Measurements from ENCODE around the gene TEKT1.

The TEKT1 gene

DNA sequence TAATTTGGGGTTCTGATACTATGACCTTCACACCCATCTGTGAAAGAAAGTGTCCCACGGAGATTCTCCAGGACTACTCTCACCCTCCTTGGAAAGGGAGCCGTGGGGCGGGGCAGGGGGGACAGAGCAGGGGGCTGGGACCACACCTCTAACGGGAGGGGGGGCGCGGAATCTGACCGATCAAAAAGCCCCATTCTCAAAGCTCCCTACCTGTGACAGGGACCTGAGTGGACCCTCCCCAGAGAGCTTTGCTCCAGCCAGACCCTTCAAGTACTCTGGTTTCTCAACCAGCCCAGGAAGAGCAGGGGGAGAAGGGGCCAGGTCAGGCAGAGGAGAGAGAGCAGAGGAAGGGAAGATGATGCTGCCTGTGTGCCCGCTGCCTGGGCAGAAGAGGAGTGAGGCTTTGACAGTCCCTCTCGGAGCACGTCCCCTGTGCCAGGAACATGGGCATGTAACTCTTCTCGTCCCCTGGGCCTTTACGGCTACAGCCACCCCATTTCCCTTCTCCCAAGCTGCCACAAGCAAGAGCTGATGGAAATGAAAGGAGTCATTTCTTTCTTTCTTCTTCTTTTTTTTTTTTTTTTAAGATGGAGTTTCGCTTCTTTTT is 75.0 kb downstream of the TEKT1 start:
- DNase-seq = no peak

DNA sequence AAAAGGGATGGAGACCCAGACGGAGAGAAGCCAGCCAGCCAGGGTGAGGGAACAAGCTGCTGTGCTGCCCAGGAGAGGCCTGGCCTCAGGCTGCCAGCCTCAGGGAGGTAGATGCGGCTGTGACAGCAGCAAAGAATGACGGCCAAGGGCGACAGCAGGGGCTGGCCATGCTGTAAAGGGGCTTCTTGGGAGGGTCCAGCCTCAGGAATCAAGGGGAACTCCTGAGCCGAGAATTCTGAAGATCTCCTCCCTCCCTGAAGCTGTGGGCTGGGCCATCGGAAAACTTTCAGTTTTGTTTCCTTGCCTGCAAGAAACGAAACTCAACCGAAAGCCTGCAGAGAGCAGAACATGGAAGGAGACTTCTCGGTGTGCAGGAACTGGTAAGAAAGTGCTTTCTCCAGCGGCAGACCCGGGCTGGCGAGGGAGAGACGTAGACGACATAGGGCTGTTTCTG is 75.8 kb downstream of the TEKT1 start, which contains the start of gene XAF1:
XAF1 (plus strand) TSS at position 316 of the 454 bp plus-strand sequence; CDS start at position 349, 33 bp downstream.
- no peak for DNase-seq

DNA sequence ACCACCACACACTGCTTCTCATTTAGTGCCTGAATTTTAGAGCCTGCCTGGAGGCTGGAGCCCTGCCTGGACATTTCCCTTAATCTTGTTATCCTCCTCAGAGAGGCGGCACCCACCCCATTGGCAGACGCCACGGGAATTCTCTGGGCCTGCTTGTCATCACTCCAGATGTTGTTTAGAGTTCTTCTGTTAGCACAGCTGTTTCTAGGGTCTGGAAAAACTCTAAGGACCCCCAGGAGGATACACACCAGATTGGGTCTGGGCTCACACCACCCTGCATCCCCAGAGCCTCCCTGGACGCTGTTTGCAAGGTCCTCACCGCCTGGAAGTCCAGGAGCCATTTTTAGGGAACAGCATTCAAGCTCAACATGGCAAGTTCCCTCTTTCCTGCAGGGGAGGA is 76.2 kb downstream of the TEKT1 start:
- DNase-seq = no peak

DNA sequence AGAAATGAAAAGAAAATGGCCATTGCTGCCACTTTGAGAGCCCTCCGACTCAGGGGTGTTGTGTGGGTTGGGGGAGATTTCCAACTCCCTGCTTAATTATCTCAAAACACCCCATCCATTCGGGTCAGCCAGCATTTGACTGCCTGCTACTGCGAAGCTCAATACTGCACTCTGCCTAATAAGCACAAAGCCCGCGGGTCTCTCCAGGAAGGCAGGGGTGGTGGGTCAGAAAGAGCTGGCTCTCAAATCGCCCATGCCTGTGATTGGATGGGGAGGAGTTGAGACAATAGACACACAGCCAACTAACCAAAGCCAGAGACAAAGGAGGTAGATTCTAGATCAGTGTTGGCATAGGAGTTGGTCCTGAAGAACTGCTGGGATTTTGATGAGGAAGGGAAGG is 78.0 kb downstream of the TEKT1 start:
- DNase-seq = no peak

DNA sequence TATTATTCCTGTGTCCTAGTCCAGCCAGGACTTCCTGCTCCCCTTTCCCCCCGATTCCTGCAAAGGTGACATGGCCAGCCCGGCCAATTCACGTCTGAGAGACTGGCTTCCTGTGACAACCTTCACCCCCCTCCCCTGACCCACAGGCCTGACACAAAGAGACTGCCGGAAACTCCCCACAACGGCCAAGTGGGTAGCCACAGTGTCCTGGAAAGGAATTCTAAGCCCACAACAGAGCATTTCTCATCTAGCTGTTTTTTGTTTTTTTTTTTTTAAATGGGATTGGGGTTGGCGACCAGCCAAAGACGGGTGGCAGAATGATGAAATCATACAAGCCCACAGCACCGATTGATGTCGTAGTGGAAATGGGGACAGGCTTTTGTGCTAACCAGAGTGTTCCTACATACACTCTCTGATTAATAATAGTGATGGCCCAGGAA is 78.5 kb downstream of the TEKT1 start:
- DNase-seq = peak; percentile 44

DNA sequence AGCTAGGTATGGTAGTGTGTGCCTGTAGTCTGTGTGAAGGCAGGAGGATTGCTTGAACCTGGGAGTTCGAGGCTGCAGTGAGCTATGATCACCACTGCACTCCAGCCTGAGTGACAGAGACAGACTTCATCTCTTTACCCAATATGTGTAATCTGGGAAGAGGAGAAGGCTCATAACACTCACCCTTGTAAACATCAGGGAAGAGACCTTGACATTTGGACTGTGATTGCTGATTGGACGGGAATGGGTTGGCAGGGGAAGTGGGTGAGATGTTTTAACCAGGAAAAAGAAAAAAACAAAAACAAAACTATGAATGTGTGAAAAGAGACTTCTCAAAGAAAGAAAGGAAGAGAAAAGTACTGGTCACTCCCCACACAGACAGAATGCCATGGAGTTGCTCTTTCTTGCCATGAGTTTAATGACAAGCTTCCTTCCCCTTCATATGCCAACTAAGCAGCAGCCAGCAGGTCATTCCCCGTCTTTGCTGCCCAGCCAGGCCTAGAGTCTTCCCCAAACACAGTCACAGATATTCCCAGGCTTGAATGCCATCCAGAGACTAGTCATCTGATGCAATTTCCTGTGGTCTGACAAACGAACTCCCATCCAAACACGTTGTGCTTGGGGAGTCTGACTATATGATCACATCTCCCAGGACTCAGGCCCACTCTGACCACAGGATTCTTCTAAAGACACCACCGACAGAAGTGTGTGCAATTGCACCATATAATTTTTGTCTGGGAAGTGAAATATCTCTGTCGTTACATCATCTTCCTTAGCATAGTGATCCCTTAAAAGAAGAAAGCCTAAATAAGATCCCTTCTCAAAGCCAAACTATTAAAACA is 79.2 kb downstream of the TEKT1 start:
- DNase-seq = peak; percentile 70

DNA sequence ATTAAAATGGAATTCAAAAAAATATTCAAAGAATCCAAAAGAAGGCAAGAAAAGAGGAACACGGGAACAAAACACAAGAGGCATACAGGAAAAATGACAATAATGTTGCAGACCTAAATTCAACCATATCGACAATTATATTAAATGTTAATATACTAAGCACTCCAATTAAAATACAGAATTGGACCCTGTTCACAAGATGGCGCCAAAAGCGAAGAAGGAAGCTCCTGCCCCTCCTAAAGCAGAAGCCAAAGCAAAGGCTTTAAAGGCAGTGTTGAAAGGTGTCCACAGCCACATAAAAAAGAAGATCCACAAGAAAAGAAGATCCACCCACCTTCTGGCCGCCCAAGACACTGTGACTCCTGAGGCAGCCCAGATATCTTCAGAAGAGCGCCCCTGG is 82.0 kb downstream of the TEKT1 start:
- no peak for DNase-seq

DNA sequence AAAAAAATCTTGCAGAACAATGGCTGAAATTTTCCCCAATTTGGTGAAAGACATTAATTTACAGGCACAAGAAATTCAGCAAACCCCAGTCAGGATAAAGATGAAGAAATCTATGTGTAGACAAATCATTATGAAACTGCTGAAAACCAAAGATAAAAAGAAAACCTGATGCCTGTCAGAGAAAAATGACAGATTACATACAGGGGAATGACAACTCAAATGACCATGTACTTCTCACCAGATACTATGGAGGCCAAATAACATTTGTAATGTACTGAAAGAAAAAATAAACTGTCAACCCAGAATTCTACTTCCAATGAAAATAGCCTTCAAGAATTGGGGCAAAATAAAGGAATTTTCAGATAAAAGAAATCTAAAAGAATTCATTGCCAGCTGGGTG is 82.9 kb downstream of the TEKT1 start:
- DNase-seq = no peak

Measured in GF-D8 (cell line).